Caki2 (cell line): ENCODE data around the gene GNLY. TPM values are rescaled to one million over a fixed set of nuclear protein-coding genes. Genes with fewer than 3 reads are reported as not detected.

Experiments
- DNase-seq: peaks from one replicate; pipeline ENCODE4 v3.0.0-alpha.2; 2015; ENCODE audit warnings: low read depth
- in situ Hi-C: cut with HindIII; loops from 2 replicates; pipeline ENCODE4 v1.10.0; 2016; ENCODE audit warnings: low sequenced_read_pairs, low pct_unique_long_range_greater_than_20kb, mixed read lengths
- total RNA-seq: library from RNA; depleted of rRNA; stranded (reverse); fragments of >200 nt; shearing (Covaris generic); gene quantifications from 2 replicates; pipeline ENCODE4 v1.2.3, GENCODE V29; 2014; ENCODE audit warnings: low replicate concordance

GNLY gene
- total RNA-seq, 1 experiment from 2014 or later: not detected

- in situ Hi-C loops: no loop called here
- DNase-seq: no peak
Measured at GRCh38 chr2:85733121-85733960, 39.2 kb downstream of the GNLY start.

- DNase-seq: no peak
- in situ Hi-C loops: no loop called here
Measured at GRCh38 chr2:85734015-85734414, 39.9 kb downstream of the GNLY start.

- DNase-seq: no peak
- in situ Hi-C loops: no loop called here
Measured at GRCh38 chr2:85734942-85735608, 40.9 kb downstream of the GNLY start.

GRCh38 chr2:85735691-85736090, 41.5 kb downstream of the GNLY start:
- in situ Hi-C loops: no loop called here
- no peak for DNase-seq

GRCh38 chr2:85736456-85737355, 42.5 kb downstream of the GNLY start:
- in situ Hi-C loops: no loop called here
- no peak for DNase-seq

GRCh38 chr2:85737481-85737880, 43.3 kb downstream of the GNLY start:
- no peak for DNase-seq
- in situ Hi-C loops: no loop called here

GRCh38 chr2:85737961-85738360, 43.8 kb downstream of the GNLY start:
- no peak for DNase-seq
- in situ Hi-C loops: no loop called here

GRCh38 chr2:85740193-85740592, 46.0 kb downstream of the GNLY start:
- in situ Hi-C loops: no loop called here
- DNase-seq: no peak

GRCh38 chr2:85741211-85741832, 47.2 kb downstream of the GNLY start:
- in situ Hi-C loops: no loop called here
- no peak for DNase-seq

GRCh38 chr2:85741833-85742455, 47.8 kb downstream of the GNLY start:
- in situ Hi-C loops: no loop called here
- DNase-seq: peak; percentile 97

GRCh38 chr2:85743304-85743978, 49.3 kb downstream of the GNLY start:
- DNase-seq: peak; percentile 83
- in situ Hi-C loops: no loop called here

GRCh38 chr2:85744055-85744454, 49.9 kb downstream of the GNLY start:
- in situ Hi-C loops: no loop called here
- no peak for DNase-seq

GRCh38 chr2:85744741-85745601, 50.8 kb downstream of the GNLY start:
- no peak for DNase-seq
- in situ Hi-C loops: no loop called here

GRCh38 chr2:85745619-85746018, 51.5 kb downstream of the GNLY start:
- DNase-seq: no peak
- in situ Hi-C loops: no loop called here

GRCh38 chr2:85746321-85747004, 52.3 kb downstream of the GNLY start:
- DNase-seq: no peak
- in situ Hi-C loops: no loop called here

- in situ Hi-C loops: no loop called here
- no peak for DNase-seq
Measured at GRCh38 chr2:85747441-85747840, 53.3 kb downstream of the GNLY start.
